Activated CD8-positive, alpha-beta memory T cell treated with anti-CD3 and anti-CD28 coated beads, Interleukin-2, amount 50 U/mL, for 1 hour (primary cell): Measurements from ENCODE around the gene GPR153.
A peak's percentile ranks its signal among the peaks of the same experiment; 100 is the strongest.

Experiments used
- DNase-seq: peaks from one replicate; pipeline ENCODE4 v3.0.0-alpha.2; 2020; ENCODE audit errors: extremely low read depth

GPR153 gene

GRCh38 chr1:6248932-6249738, 11.8 kb downstream of the GPR153 start:
- DNase-seq = no peak

- DNase-seq = no peak
These were observed 12.6 kb downstream of the GPR153 start for GRCh38 chr1:6248161-6248776.

GRCh38 chr1:6247651-6248050, 13.2 kb downstream of the GPR153 start:
- no peak for DNase-seq

- peak; percentile 45 for DNase-seq
These were observed 14.1 kb downstream of the GPR153 start for GRCh38 chr1:6246497-6247467.

- no peak for DNase-seq
These were observed 14.9 kb downstream of the GPR153 start for GRCh38 chr1:6245869-6246496.

- peak; percentile 20 for DNase-seq
These were observed 15.6 kb downstream of the GPR153 start for GRCh38 chr1:6245086-6245868.

- DNase-seq = no peak
These were observed 16.4 kb downstream of the GPR153 start for GRCh38 chr1:6244401-6245049.

- no peak for DNase-seq
These were observed 16.9 kb downstream of the GPR153 start, which contains the start of gene HES3 for GRCh38 chr1:6243993-6244392. Gene HES3, plus strand, starts transcription at chr1:6244179. Its CDS starts 187 bp downstream, at chr1:6244366.

GRCh38 chr1:6243053-6243834, 17.7 kb downstream of the GPR153 start:
- no peak for DNase-seq

GRCh38 chr1:6241887-6242740, 18.8 kb downstream of the GPR153 start:
- DNase-seq = no peak

- DNase-seq = no peak
These were observed 19.6 kb downstream of the GPR153 start for GRCh38 chr1:6241107-6241886.

GRCh38 chr1:6239950-6240768, 20.7 kb downstream of the GPR153 start:
- no peak for DNase-seq

- DNase-seq = no peak
These were observed 21.6 kb downstream of the GPR153 start for GRCh38 chr1:6239213-6239752.

- DNase-seq = no peak
These were observed 23.8 kb downstream of the GPR153 start for GRCh38 chr1:6237093-6237492.

GRCh38 chr1:6235296-6235677, 25.6 kb downstream of the GPR153 start:
- DNase-seq = no peak

GRCh38 chr1:6234502-6235295, 26.2 kb downstream of the GPR153 start:
- DNase-seq = no peak
